Neural cell (in vitro differentiated cells): ENCODE results near the gene USP34.
"Not testable (repeated sequence)": the region's sequence is repeated elsewhere in the genome, so short reads cannot be mapped to it uniquely, and the experiment has no call there.

ENCODE experiments used
- CTCF ChIP-seq: fragments of 450-650 bp; IDR thresholded peaks from 2 replicates; pipeline ENCODE4 v1.5.1; 2014; ENCODE audit warnings: antibody characterized with exemption, mild to moderate bottlenecking, moderate library complexity; ENCODE audit not compliant: poor library complexity, severe bottlenecking
- EP300 ChIP-seq: fragments of 450-650 bp; conservative IDR thresholded peaks from 2 replicates; pipeline ENCODE4 v1.6.1; 2014; ENCODE audit warnings: antibody characterized with exemption, mild to moderate bottlenecking, moderate library complexity; ENCODE audit not compliant: poor library complexity, severe bottlenecking
- EZH2 ChIP-seq: fragments of 200-600, 300-800 bp; shearing (Covaris generic), sonication (generic); IDR thresholded peaks from 2 replicates; pipeline ENCODE4 v1.6.1; 2014; ENCODE audit warnings: antibody characterized with exemption, low read length, borderline replicate concordance, mild to moderate bottlenecking; ENCODE audit not compliant: insufficient read depth, poor library complexity, severe bottlenecking
- MXI1 ChIP-seq: fragments of 450-650 bp; conservative IDR thresholded peaks from 2 replicates; pipeline ENCODE4 v1.6.1; 2014; ENCODE audit warnings: antibody characterized with exemption, mild to moderate bottlenecking; ENCODE audit not compliant: poor library complexity, severe bottlenecking
- POLR2AphosphoS5 ChIP-seq: IDR thresholded peaks from 2 replicates; pipeline ENCODE4 v1.6.1; 2012
- SMC3 ChIP-seq: fragments of 450-650 bp; conservative IDR thresholded peaks from 2 replicates; pipeline ENCODE4 v1.6.1; 2014; ENCODE audit warnings: antibody characterized with exemption, mild to moderate bottlenecking, moderate library complexity; ENCODE audit not compliant: poor library complexity

GRCh38 chr2:61446971-61447370 is 23.9 kb downstream of the USP34 start:
- TF ChIP-seq EP300, CTCF, POLR2AphosphoS5, SMC3, EZH2, MXI1: not testable (repeated sequence)
